ACHN (cell line): Measurements from ENCODE around the gene CDC20.
"Not testable (repeated sequence)": the region's sequence is repeated elsewhere in the genome, so short reads cannot be mapped to it uniquely, and the experiment has no call there.

Experiments used
- DNase-seq: peaks from one replicate; pipeline ENCODE4 v3.0.0-alpha.2; 2015
- in situ Hi-C: cut with HindIII; loops from 2 replicates; pipeline ENCODE4 v1.10.0; 2017; ENCODE audit warnings: low sequenced_read_pairs, low pct_ligation_motif_present, low pct_unique_long_range_greater_than_20kb

The CDC20 gene

DNA sequence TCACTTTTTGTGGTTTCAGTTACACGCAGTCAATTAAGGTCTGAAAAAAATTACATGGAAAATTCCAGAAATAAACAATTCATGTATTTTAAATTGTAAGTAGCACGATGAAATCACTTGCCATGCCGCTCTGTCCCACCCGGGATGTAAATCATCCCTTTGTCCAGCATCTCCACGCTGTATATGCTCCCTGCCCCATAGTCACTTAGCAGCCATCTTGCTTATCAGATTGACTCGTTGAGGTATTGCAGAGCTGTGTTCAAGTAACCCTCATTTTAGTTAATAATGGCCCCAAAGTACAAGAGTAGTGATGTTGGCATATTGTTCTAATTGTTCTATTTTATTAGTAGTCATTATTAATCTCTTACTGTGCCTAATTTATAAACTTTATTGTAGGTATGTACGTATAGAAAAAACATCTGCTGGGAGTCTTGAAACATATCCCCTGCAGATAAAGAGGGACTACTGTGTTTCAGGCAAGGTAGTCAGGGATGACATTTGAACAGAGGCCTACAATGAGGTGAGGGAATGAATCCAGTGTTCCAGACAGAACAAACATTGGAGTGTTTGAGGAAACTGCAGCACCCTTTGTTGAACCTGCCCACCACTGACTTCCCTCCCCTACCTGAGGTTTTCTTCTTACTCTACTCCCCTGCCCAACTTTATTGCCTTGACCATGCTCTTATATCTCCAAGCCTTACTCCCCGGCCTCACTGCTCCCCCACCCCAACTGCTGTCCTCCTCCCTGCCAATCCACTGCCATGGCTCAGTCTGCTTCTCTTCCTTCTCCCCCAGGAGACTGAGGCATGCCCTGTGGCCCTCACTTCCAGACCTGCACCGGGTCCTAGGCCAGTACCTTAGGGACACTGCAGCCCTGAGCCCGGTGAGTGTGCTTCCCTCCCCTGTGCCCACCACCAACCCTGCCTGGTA lies 7.1 kb upstream of the CDC20 start:
- no peak for DNase-seq
- in situ Hi-C loops, result no loop called here

DNA sequence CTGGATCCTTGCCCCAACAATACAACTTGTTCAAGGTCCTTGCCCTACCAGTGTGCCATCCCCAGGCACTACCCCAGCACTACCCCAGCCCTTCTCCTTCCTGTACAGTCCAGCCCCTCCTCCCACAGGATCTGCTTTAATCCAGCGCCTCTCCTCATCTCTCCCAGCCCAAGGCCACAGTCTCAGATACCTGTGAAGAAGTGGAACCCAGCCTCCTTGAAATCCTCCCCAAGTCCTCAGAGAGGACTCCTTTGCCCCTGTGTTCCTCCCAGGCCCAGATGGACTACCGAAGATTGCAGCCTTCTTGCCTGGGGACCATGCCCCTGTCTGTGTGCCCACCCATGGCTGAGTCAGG lies 6.5 kb upstream of the CDC20 start:
- in situ Hi-C loops, result no loop called here
- no peak for DNase-seq

DNA sequence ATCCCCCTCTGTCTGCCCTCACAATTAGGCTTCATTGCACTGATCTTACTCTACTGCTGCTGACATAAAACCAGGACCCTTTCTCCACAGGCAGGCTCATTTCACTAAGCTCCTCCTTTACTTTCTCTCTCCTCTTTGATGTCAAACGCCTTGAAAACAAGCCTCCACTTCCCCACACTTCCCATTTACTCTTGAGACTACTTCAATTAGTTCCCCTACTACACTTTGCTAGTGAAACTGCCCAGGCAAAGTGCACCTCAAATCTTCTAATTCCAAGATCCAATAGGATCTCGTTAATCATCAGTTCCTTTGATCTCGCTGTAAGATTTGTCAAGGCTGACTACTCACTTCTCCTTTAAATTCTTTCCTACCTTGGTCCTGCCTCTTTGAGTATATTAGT lies 5.9 kb upstream of the CDC20 start:
- DNase-seq, result no peak
- in situ Hi-C loops, result no loop called here

DNA sequence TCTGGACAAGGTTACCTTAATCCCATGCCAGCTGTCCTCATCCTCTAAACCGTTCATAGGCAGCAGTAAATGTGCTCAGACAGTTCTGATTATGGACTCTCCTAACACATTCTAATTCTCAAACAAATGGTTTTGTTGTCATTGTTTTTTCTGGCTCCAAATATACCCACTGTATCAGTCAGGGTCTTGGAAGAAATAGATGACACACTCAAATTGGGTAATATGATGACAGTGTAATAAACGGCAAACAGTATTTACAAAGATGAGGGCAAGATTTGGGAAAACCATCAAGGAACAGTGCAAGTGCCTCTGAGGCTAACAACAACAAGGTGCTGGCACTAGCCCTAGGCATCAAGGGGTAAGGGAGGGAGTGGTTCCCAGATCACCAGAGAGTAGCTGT lies 4.3 kb upstream of the CDC20 start:
- no peak for DNase-seq
- in situ Hi-C loops, result no loop called here

DNA sequence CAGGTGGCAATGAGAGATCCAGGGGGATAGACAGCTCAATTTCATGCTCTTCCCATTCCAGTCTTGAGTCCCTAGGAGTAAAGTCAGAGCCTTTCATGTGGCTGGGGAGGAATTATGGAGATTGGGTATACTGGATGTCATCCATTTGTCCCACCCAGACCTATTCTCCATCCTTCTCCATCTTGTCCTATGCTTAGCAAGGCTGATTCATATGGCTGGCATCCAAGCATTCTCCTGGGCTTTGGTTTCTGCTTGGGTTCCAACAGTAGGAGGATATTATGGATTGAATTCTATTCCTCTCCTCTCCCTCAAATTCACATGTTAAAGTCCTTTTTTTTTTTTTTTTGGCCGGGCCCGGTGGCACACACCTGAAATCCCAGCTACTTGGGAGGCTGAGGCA lies 3.8 kb upstream of the CDC20 start:
- in situ Hi-C loops, result no loop called here
- DNase-seq, result no peak

DNA sequence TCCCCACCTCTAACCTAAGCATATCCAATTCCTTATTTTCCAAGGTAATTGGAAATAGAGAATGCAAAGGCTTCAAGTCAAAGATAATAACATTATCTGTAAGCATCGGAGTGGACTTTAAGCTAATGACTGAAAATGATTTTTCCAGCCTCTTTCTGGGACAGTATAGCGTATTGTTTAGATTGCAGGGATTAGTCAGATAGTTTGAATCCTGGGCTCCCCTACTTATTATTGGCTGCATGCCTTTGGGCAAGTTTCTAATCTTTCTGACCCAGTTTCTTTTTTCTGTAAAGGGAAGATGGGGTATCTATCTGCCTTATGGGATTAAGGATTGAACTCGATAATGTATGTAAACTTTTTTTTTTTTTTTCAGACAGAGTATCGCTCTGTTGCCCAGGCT lies 1.5 kb upstream of the CDC20 start:
- in situ Hi-C loops, result no loop called here
- DNase-seq, result no peak

DNA sequence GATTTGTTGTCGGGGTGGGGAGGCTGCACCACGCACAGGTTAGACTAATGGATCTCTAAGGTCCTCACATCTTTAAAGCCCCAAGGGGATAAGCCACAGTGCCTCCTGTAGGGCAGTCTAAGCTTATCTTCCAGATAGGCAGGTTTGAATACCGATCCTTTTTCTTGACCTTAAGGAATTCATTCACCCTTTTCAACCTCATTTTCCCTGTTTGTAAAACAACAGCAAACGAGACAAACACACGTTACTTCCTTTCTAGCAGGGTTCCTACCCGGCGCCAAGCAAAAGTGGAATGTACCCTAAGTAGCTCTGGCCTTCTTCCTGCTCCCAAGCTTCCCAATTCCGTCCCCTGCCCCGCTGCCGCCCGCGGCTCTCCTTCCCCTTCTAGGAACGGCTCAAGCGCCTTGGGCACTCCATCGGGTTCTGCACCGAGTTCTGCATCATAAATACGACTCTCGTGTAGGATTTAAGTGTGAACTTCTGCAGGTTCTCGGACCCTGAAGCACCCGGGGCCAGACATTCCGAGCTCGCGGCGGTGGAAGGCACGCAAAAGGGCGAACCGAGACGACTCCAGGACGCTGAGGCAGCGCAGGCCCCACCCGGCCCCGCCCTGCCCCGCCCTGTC lies 548 bp upstream of the CDC20 start:
- peak; percentile 69 for DNase-seq
- in situ Hi-C loops, result no loop called here

DNA sequence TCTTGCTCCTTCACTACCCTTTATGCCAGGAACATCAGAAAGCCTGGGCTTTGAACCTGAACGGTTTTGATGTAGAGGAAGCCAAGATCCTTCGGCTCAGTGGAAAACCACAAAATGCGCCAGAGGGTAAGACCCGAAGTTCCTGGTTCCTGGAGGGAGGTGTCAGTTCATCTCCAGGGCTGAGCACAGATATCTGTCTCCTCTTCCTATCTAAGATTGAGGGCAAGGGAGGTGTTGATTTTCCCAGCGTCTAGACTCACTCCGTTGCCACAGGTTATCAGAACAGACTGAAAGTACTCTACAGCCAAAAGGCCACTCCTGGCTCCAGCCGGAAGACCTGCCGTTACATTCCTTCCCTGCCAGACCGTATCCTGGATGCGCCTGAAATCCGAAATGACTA lies 915 bp downstream of the CDC20 start:
- peak; percentile 54 for DNase-seq
- in situ Hi-C loops, result no loop called here

DNA sequence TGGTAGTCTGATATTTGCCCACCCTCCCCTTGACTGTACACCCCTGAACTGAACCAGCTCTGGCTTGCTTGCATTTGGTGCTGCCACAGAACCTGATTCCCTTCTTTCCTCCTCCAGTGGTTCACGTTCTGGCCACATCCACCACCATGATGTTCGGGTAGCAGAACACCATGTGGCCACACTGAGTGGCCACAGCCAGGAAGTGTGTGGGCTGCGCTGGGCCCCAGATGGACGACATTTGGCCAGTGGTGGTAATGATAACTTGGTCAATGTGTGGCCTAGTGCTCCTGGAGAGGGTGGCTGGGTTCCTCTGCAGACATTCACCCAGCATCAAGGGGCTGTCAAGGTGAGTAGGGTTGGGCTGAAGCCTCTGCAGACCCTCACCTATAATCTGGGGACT lies 1.8 kb downstream of the CDC20 start:
- in situ Hi-C loops, result no loop called here
- DNase-seq, result no peak

DNA sequence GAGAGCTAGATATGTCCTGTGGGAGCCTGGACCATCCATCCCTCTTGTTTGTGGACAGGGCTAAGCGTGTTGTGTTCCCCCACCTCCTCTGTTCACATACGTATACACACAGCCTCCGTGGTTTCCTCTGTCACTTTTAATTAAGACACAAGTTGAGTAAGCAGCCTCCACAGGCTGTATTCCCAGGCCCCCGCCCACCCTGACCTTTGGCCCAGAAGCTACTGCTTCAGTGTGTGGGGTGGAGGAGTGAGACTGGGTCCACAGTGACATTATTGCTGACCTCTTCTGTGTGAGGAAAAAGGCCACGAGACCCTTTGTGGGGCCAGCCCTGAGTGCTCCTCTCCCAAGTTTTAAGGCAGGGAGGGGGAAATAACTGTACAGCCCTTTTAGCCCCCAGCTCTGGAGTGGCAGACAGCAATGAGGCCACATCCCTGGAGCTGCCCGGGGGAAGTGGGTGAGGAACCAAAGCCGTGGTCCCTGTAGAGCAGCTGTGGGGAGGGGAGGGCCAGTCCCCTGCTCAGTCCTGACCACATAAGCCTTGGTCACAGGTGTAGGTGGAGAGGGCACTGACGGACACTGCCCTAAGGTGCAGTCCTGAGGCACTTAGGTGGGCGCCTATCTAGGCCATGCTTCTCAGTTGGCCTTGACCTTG lies 4.6 kb downstream of the CDC20 start:
- no peak for DNase-seq

DNA sequence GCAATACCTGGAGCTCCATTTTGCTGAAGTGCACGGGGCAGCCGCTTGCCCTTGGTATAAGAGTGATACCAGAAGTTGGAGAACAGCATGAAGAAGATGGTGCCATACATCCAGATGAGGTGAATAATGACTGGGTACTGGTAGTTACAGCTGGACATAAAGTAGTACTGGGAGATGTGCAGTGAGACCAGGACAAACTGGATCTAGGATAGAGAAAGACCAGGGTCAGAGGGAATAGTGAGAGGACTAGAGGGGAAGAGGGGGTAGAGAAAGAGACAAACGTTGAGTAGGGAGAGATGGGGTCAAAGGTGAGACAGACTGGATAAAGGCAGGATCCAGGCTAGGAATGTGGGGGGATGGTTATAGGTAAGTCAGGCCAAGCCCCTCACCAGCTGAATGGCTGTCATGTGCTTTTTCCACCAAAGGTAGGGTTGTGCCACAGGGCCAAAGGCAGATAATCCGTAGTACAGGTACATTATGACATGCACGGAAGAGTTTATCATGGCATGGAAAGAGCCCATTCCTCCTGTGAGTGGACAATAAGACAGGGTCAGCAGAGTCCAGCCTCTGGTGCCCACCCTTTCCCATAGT lies 5.2 kb downstream of the CDC20 start:
- in situ Hi-C loops, result no loop called here

More for the DNA sequence above, 4.6 kb downstream of the CDC20 start:
- in situ Hi-C loops, result no loop called here

DNA sequence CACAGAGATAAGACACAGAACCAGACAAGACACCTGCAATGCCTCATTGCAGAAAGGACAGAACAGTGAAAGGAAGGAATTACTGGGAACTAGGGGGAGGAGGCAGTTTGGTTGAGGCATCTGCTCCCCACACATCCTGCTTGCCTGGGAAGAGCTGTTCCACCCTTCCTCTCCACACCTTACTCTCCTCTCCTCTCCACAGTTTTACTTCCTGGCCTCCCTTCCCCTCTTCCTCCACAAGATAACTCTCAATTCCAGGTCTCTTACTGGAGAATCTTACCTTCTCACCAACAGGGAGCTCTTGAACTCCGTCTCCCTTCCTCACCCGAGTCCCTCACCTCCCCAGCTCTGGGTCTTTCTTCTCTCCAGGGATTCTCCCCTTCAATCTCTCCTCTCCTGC lies 6.9 kb downstream of the CDC20 start:
- in situ Hi-C loops, result no loop called here
- no peak for DNase-seq

More for the DNA sequence above, 5.2 kb downstream of the CDC20 start:
- DNase-seq, result no peak

DNA sequence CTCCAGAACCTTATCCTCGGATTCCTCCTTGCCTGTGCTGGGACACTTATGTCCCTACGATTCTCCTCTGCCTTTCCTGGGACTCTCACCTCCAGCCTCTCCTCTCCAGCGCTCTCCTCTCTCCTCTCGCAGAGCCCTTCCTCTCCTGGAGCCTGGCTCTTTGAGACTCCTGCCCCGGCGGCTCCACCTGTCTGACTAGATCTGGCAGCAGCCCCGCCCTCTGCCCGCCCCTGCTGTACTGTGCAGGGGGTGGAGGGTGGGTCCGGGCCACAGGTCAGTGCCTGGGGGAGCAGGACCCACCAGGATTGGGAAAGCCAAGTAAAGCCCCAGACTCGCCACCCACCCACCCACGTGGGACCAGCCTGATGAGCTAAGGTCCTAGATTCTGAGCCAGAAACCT lies 7.4 kb downstream of the CDC20 start:
- in situ Hi-C loops, result no loop called here
- no peak for DNase-seq

DNA sequence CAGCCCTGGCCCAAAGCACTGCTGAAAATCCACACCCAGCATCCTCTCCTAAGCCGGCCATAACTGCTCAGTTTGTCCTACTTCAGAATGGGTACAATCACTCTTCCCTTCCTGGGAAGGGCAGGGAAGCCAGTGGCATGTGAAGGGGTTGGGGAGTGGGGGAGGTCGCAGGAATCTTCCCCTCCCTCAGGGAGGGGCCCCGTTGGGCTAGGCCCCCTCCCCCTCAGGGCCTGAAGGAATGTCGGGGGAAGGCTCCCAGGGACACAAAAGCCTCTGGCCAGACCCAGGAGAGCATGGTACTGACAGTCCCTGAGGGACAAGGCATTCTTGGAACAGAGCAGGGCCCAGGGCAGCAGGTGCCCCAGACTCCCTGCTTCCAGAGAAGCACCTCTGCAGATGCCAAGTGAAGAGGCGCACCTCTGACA lies 7.8 kb downstream of the CDC20 start:
- in situ Hi-C loops, result no loop called here
- no peak for DNase-seq

DNA sequence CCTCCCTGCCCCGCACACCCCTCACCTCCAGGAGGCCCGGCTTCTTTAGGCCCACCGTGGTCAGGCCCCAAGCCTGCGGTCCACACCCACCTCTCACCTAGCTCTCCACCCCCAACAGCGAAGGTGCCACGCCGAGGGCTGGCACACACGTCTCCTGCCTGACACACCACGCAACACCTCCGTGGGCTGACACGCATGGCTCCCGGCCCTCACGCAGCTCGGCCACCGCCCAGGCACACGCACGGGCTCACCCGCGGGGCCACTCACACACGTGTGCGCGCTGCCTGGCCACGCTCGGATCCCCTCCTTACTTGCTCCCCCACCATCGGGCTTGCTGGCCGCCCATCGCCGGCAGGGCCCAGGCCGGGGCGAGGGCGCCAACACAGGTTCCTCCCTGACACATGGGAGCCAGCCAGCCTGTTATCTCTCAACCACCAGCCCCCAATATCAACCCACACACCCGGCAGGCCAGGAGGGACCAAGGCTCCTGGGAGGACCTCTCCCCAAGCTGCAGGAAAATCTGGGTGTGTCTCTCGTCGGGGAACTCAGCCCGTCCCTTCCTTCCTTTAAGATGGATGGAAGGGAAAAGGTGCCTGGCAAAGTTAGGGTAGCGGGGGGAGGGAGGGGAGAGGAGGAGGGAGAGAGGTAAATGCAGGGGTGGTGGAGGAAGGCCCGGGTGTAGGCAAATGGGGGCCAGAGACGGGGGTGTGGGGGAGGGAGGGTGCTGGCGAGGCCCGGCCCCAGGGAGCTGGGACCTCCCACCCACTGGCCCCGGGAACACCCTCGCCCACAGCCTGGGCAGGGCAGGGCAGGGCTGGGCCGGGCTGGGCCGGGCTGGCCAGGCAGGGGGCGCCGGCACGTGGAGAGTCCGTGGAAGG lies 8.5 kb downstream of the CDC20 start:
- peak; percentile 52 for DNase-seq
- in situ Hi-C loops, result no loop called here

DNA sequence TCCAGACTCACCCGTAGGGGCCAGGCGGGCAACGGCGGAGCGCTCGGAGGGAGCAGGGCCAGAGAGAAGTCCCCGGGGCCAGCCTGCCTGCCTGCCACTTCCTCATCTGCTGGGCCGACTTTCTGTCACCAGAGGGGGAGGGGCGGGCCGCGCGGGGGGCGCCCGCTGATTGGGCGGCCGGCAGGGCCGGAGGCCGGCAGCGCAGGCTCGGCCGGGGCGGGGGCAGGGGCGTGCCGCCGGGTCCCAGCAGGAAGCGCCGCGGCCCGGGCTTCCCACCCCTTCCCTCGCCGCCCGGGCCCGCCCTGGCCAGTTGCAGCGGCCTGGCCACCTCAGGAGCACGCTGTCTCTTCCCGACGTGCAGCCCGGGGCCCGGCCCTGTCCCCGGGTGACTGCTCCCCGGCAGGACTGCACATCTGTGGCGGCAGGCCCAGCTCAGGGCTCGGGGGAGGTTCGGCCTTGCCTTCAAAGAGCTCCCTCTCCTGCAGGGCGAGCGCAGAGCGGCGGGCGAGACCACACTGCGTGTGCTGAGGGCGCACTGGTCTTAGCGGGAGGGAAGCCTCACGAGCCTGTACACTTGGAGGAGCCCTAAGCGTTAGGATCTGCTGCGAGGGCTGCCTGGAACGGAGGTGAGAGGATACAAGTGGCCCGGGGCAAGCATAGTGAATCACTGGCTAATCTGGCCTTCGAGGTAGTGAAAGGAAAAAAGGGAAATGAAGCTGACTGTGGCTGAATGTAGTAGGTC lies 9.3 kb downstream of the CDC20 start, which contains the start of gene ELOVL1:
Gene ELOVL1 (minus strand): TSS at position 108 of the 742 bp plus-strand sequence. CDS start 2,402 bp downstream, outside the sequence.
- peak; percentile 85 for DNase-seq
- in situ Hi-C loops, result no loop called here

DNA sequence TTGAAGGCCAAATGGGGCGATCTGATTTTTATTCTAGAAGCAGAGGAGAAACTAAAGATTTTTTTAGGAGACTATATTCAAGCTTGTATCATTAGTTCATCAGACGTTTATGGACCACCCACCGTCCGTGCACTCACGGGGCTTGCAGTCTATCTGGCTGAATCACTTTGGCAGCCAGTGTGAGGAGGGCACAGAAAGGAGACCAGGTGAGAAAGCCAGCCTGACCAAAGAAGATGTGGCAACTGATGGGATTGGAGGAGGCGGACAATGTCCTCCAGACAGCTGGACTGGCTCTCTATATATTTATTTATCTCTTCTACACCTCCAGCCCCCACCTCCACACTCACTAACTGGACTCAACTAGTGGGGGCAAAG lies 9.9 kb downstream of the CDC20 start:
- no peak for DNase-seq
- in situ Hi-C loops, result no loop called here

DNA sequence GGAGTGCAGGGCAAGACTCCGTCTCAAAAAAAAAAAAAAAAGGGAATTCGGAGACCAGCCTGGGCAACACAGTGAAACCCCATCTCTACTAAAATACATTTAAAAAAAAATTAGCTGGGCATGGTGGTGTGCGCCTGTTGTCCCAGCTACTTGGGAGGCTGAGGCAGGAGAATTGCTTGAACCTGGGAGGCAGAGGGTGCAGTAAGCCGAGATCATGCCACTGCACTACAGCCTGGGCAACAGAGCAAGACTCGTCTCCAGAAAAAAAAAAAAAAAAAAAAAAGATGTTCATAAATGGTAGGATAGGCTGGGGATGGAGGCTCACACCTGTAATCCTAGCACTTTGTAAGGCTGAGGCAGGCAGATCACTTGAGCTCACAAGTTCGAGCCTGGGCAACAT lies 11.0 kb downstream of the CDC20 start:
- in situ Hi-C loops, DNase-seq: not testable (repeated sequence)
